Esophagus squamous epithelium (tissue), 5 donors: Measurements from ENCODE around the gene DNAH3. TPM values are rescaled to one million over a fixed set of nuclear protein-coding genes. Genes with fewer than 3 reads are reported as not detected.
"Not testable (repeated sequence)": the region's sequence is repeated elsewhere in the genome, so short reads cannot be mapped to it uniquely, and the experiment has no call there.

Experiments
- DNase-seq: peaks from one replicate; lab custom pipeline; 2025; lab: John Stamatoyannopoulos, UW
- H3K27ac ChIP-seq, 4 donors: fragments of 200-600 bp; sonication (generic); one replicate each; pipeline ENCODE4 v1.5.1; 2016 to 2019; ENCODE audit warnings: mild to moderate bottlenecking in 1 of 4
- H3K27me3 ChIP-seq, 4 donors: fragments of 200-600 bp; sonication (generic); 1 replicate in 3 of 4; 2 replicates in 1 of 4; pipeline versions ENCODE4 v1.5.1 to v1.6.0; 2017 to 2021; ENCODE audit warnings: antibody characterized with exemption in 1 of 4
- H3K36me3 ChIP-seq, 3 donors: fragments of 200-600 bp; sonication (generic); one replicate each; pipeline ENCODE4 v1.5.1; 2016 to 2019
- H3K4me1 ChIP-seq, 3 donors: fragments of 200-600 bp; sonication (generic); one replicate each; pipeline ENCODE4 v1.5.1; 2017 to 2019
- H3K4me3 ChIP-seq, 4 donors: fragments of 200-600 bp; sonication (generic); 1 replicate in 3 of 4; 2 replicates in 1 of 4; pipeline ENCODE4 v1.5.1; 2016 to 2019; ENCODE audit warnings: mild to moderate bottlenecking in 2 of 4, moderate library complexity in 1 of 4
- H3K9me3 ChIP-seq, 3 donors: fragments of 200-600 bp; sonication (generic); one replicate each; pipeline ENCODE4 v1.5.1; 2016 to 2019
- CTCF ChIP-seq, 6 experiments: fragments of 450-650 bp in 4 of 6; fragments of 200-600 bp in 2 of 6; sonication (generic) in 2 of 6; IDR thresholded peaks; one replicate each; pipeline ENCODE4 v1.5.1; 2016 to 2019; ENCODE audit warnings: antibody characterized with exemption in 6 of 6, mild to moderate bottlenecking in 4 of 6, moderate library complexity in 4 of 6
- POLR2A ChIP-seq, 4 donors: fragments of 450-650 bp; IDR thresholded peaks; one replicate each; pipeline ENCODE4 v1.6.1; 2017; ENCODE audit warnings: antibody characterized with exemption in 4 of 4, mild to moderate bottlenecking in 4 of 4, moderate library complexity in 3 of 4
- WGBS, 2 donors: methylation state at CpG; one replicate each; pipeline ENCODE4 v1.1.5; 2018; 5-methylcytosine and 5-hydroxymethylcytosine counted together
- intact Hi-C: fragments of 100-400 bp; cut with DNase I; formaldehyde crosslinking; loops from one replicate; pipeline ENCODE4 v1.15.0; 2022
- total RNA-seq, 4 donors: library from RNA; depleted of rRNA; stranded (reverse); fragments of >200 nt; gene quantifications; one replicate each; pipeline ENCODE4 v1.1.0, GENCODE V29; 2016
- donor health status: DM: yes; HTN: yes; CAD: no.

Gene DNAH3
- total RNA-seq, 4 donors from 2014 or later: 0.57 TPM; not detected in 2

GRCh38 chr16:20987049-20987448 is 163.6 kb downstream of the DNAH3 start:
- no peak for TF ChIP-seq POLR2A (IDR thresholded peaks at IDR 0.05)
- no peak for TF ChIP-seq CTCF (IDR thresholded peaks at IDR 0.05)
- H3K4me3 ChIP-seq: no peak overlapping the region
- H3K27ac ChIP-seq: no peak overlapping the region
- WGBS, 2 donors: 69 to 73% methylated on average over 5 of the region's 5 CpGs
- no peaks in the 10 kb centered on the region for H3K36me3 ChIP-seq
- H3K4me1 ChIP-seq: no peaks in the 10 kb centered on the region
- no peaks in the 10 kb centered on the region for H3K9me3 ChIP-seq
- intact Hi-C loops: no loop called here
- no peak for DNase-seq
- no peaks in the 10 kb centered on the region for H3K27me3 ChIP-seq

- intact Hi-C loops: no loop called here
- H3K27me3 ChIP-seq: no peaks in the 10 kb centered on the region
- H3K4me1 ChIP-seq: no peaks in the 10 kb centered on the region
- no peak overlapping the region for H3K27ac ChIP-seq
- H3K36me3 ChIP-seq: no peaks in the 10 kb centered on the region
- TF ChIP-seq POLR2A (IDR thresholded peaks at IDR 0.05): no peak
- TF ChIP-seq CTCF (IDR thresholded peaks at IDR 0.05): no peak
- H3K4me3 ChIP-seq: no peak overlapping the region
- no peak for DNase-seq
- H3K9me3 ChIP-seq: no peaks in the 10 kb centered on the region
- 87 to 88% methylated on average over 6 of the region's 6 CpGs for WGBS, 2 donors
Measured at GRCh38 chr16:20984019-20984418, 166.6 kb downstream of the DNAH3 start.

GRCh38 chr16:20976576-20976975 is 174.1 kb downstream of the DNAH3 start:
- TF ChIP-seq CTCF (IDR thresholded peaks at IDR 0.05) (no peak), POLR2A (IDR thresholded peaks at IDR 0.05) (no peak)
- H3K4me3 ChIP-seq: no peak overlapping the region
- DNase-seq: no peak
- intact Hi-C loops: no loop called here
- H3K27ac ChIP-seq: no peak overlapping the region
- WGBS, 2 donors: 66 to 70% methylated on average over 4 of the region's 4 CpGs
- H3K9me3 ChIP-seq: no peaks in the 10 kb centered on the region
- H3K36me3 ChIP-seq: no peaks in the 10 kb centered on the region
- H3K4me1 ChIP-seq: peaks cover 0 to 6% (median 0%) of the 10 kb centered on the region in 3 donors
- no peaks in the 10 kb centered on the region for H3K27me3 ChIP-seq

GRCh38 chr16:20973201-20973600 is 177.4 kb downstream of the DNAH3 start:
- H3K27me3 ChIP-seq, H3K9me3 ChIP-seq, DNase-seq, H3K36me3 ChIP-seq, H3K4me3 ChIP-seq, intact Hi-C loops: not testable (repeated sequence)
- H3K27ac ChIP-seq: peak overlapping the region in 1 of 4 donors; percentile 3
- WGBS, 2 donors: 88 to 90% methylated on average over 4 of the region's 4 CpGs
- peaks cover 0 to 12% (median 0%) of the 10 kb centered on the region in 3 donors for H3K4me1 ChIP-seq

- DNase-seq: no peak
- Histone ChIP-seq H3K36me3 (no peaks in the 10 kb centered on the region), H3K4me1 (peaks cover 0 to 12% (median 0%) of the 10 kb centered on the region in 3 donors), H3K27ac (peak overlapping the region in 3 of 4 donors; percentile 43 to 66 (median 53)), H3K9me3 (no peaks in the 10 kb centered on the region), H3K27me3 (no peaks in the 10 kb centered on the region), H3K4me3 (no peak overlapping the region)
- TF ChIP-seq POLR2A (IDR thresholded peaks at IDR 0.05) (no peak), CTCF (IDR thresholded peaks at IDR 0.05) (no peak)
- WGBS, 2 donors: 49 to 54% methylated on average over 8 of the region's 8 CpGs
- intact Hi-C loops: no loop called here
Measured at GRCh38 chr16:20971401-20971800, 179.2 kb downstream of the DNAH3 start.

GRCh38 chr16:20969386-20969785 is 181.3 kb downstream of the DNAH3 start:
- Histone ChIP-seq H3K36me3 (no peaks in the 10 kb centered on the region), H3K4me1 (peaks cover 0 to 12% (median 0%) of the 10 kb centered on the region in 3 donors), H3K9me3 (no peaks in the 10 kb centered on the region), H3K27me3 (no peaks in the 10 kb centered on the region), H3K4me3 (no peak overlapping the region), H3K27ac (peak overlapping the region in 3 of 4 donors; percentile 19 to 36 (median 34))
- WGBS, 2 donors: 68 to 80% methylated on average over 3 to 4 of the region's 5 CpGs
- no peak for TF ChIP-seq CTCF (IDR thresholded peaks at IDR 0.05)
- TF ChIP-seq POLR2A (IDR thresholded peaks at IDR 0.05): no peak
- intact Hi-C loops: no loop called here
- DNase-seq: no peak
